Adipose tissue (tissue), 3 donors: ENCODE measurements around the gene C16orf78. TPM values are rescaled to one million over a fixed set of nuclear protein-coding genes. Genes with fewer than 3 reads are reported as not detected.
"Not testable (repeated sequence)": the region's sequence is repeated elsewhere in the genome, so short reads cannot be mapped to it uniquely, and the experiment has no call there.

Experiments
- H3K27ac ChIP-seq: one replicate; pipeline ENCODE4 v1.5.1; 2013; ENCODE audit warnings: low read depth, low read length
- WGBS, 3 donors: extraction: QIAGEN DNeasy Blood & Tissue Kit; methylation state at CpG; one replicate each; pipeline ENCODE4 v1.1.7; 2013; 5-methylcytosine and 5-hydroxymethylcytosine counted together
- polyA plus RNA-seq, 3 donors: library from polyadenylated mRNA; stranded (reverse); fragments of 200-250 nt; gene quantifications; one replicate each; pipeline ENCODE4 v1.2.3, GENCODE V29; 2013
- donor health status: healthy with polysubstance abuse.
- donor health status: Bipolar disorder and iron deficiency.
- donor health status: healthy.

Gene C16orf78
- polyA plus RNA-seq, 3 donors: not detected

GRCh38 chr16:49347476-49347875 lies 26.1 kb upstream of the C16orf78 start:
- 50 to 65% (median 60%) methylated on average over 2 of the region's 2 CpGs for WGBS, 3 donors
- H3K27ac ChIP-seq: no peak overlapping the region

DNA sequence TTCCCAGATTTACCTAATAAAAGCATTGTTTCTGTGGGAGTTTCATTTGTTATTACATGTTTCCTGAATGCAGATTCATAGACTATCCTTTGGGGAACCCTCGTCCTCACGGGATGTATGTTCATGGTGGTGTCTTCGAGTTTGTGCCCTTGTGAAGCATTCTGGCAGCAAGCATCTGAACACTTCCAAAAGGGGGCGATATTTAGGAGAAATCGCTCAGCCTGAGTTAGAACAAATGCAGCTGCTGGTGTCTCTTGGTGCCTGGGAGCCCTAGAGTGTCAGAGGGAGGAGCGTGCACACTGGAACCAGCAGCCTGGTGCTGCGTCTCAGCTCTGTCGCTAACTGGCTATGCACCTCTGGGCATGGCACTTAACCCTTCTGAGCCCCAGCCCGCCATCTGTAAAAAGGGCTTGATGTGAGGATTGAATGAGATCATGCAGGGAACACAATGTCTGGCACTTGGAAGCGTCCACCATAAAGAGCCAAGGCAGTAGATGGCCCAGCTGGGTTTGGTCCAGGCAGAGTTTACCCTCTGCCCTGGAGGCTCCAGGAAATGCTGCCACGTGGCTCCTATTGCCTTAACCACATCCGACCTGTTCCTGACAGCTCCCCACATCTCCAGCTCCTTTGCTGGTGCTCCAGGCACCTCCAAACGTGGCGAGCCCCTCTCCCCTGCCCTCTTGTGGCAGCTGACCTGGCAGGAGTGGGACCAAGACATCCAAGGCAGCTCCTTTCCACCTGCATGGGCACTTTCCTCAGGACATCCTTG lies 25.0 kb upstream of the C16orf78 start:
- H3K27ac ChIP-seq: no peak overlapping the region
- WGBS, 3 donors: 39 to 43% (median 41%) methylated on average over 14 of the region's 14 CpGs

DNA sequence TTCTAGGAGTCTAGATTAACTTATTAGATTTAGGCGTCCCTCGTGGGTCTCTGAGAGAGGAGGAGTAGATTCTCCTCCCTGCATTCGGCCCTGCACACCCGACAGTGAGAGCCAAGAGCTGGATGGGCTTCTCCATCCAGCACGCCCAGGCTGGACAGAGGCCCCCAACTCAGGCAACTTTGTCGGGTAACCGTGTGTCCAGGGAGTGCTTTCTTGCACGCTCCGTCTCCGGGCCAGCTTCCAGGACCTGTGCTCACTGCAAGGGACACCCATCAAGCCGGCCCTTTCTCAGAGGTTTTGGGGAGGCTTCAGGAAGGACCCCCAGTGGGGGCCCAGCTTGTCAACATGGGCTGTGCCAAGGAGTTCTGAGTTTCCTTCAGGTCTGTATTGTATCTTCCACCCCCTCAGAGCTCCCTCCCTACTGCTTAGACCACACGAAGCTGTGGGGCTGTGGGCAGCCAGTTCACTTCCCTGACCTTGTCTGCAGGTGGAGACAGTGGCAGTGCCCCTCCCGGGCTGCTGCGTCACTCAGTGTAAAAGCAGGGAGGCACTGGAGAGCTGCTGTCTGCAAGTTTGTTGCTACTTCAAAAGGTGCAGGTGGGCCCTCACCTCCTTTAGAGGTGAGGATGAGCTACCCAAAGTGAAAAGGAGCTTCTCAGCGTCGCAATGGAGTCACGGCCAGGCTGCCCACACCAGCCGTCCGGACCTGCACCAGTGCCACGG lies 24.0 kb upstream of the C16orf78 start:
- no peak overlapping the region for H3K27ac ChIP-seq
- WGBS, 3 donors: 55 to 65% (median 58%) methylated on average over 20 of the region's 20 CpGs

GRCh38 chr16:49350265-49351095 lies 23.1 kb upstream of the C16orf78 start:
- H3K27ac ChIP-seq: no peak overlapping the region
- WGBS, 3 donors: 33 to 40% (median 37%) methylated on average over 25 of the region's 25 CpGs

- 15 to 33% (median 26%) methylated on average over 7 of the region's 7 CpGs for WGBS, 3 donors
- no peak overlapping the region for H3K27ac ChIP-seq
Measured at GRCh38 chr16:49351096-49351487, 22.5 kb upstream of the C16orf78 start.

- no peak overlapping the region for H3K27ac ChIP-seq
- WGBS, 3 donors: 41 to 73% (median 54%) methylated on average over 4 of the region's 4 CpGs
Measured at GRCh38 chr16:49352892-49353291, 20.7 kb upstream of the C16orf78 start.

DNA sequence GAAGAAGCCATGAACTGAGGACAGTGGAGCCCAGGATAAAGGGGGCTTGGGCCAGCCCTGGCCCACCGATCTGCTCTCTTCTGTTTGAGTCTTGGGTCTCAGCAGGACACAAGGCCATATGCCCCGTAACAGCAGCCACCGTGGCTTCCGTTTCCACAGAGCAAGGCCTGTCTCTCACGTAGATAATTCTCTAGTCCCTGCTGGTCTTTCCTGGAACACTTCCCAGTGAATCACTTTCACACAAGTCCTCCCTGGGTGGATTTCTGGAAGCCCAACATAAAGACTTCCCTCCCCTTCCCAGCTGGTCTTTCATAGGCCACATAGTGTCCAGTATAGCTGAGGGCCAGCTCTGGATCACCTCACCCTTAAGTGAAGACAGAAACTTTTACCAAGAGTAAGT lies 19.9 kb upstream of the C16orf78 start:
- WGBS, 3 donors: 21 to 58% (median 46%) methylated on average over 5 of the region's 5 CpGs
- no peak overlapping the region for H3K27ac ChIP-seq

DNA sequence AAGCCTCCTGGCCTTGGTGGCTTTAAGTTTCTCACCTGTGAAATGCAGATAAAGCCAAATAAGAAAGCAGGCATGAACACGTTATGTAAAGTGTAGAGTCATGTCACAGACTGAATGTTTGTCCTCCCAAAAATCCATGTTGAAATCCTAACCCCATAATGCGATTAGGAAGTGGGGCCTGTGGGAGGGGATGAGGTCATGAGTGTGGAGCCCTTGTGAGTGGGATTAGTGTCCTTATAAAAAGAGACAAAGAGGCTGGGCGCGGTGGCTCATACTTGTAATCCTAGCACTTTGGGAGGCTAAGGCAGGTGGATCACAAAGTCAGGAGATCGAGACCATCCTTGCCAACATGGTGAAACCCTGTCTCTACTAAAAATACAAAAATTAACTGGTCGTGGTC lies 19.5 kb upstream of the C16orf78 start:
- WGBS, 3 donors: 77 to 89% (median 81%) methylated on average over 6 of the region's 6 CpGs
- H3K27ac ChIP-seq: no peak overlapping the region

GRCh38 chr16:49354991-49355390 lies 18.6 kb upstream of the C16orf78 start:
- no peak overlapping the region for H3K27ac ChIP-seq
- WGBS, 3 donors: 65 to 86% (median 79%) methylated on average over 6 of the region's 6 CpGs

DNA sequence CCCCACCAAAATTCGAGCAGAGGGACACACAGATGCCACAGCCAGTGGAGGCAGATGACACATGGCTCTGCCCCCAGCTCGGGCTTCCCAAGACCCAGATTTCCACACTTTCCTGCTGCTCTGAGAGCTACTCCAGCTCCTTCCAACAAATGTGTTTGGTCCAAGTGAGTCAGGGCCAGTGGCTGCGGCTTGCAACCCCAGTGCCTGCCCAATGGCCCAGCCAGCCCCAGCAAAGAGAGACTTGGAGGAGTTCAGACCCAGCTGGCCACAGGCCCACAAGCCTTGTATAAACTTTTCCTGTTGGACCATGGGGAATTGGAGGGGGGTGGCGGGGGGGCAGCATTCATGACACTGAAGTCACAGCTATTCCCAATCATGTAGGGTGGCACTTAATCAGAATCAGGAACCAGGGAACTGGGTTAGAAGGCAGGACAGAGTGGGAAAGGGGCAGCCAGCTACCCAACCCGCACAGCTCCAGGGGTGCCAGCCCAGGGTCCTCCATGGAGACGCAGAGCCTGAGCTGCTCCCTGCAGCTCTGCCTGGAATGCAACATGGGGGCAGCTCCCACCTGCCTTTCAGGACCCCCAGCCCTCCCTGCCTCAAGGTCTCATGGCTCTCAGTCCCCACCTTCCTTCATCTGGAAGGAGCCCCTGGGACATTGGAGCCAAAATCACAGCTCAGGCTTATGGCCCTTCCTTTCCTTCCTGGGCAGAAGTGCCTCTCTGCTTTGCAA lies 17.5 kb upstream of the C16orf78 start:
- H3K27ac ChIP-seq: no peak overlapping the region
- WGBS, 3 donors: 48 to 64% (median 58%) methylated on average over 6 of the region's 6 CpGs

DNA sequence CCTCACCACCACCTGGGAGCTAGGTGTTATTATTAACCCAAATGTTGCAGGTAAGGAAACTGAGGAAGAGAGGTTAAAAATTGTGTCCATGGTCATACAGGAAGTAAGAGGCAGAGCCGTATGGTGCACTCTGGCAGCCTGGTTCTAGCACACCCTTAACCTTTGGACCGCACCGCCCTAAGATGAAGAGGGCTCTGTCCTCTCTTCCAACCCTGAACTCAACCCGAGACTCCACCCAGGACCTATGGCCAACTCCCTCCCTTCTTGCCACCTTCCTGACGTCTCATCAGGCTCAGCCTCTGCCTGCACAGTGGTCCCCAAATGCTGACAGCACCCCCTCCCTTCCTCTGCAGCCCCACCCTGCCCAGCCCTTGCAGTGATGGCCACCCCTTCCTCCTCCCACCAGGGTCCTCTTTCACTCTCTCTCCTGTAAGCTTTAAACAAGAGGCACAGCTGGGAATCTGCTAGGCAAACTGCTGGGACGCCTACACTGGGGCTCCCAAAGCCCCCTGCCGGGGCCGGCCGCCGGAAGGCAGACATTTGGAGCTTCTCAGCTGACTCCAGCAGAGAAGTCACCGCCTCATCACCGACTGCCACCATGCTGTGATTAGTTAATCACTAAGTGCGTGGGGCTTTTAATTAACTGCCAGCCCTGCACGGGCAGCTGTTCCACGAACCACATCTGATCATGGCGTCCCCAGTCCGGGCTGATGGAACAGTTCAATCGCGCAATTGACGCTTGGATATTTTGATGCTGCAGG lies 16.7 kb upstream of the C16orf78 start:
- 40 to 67% (median 57%) methylated on average over 20 of the region's 20 CpGs for WGBS, 3 donors

DNA sequence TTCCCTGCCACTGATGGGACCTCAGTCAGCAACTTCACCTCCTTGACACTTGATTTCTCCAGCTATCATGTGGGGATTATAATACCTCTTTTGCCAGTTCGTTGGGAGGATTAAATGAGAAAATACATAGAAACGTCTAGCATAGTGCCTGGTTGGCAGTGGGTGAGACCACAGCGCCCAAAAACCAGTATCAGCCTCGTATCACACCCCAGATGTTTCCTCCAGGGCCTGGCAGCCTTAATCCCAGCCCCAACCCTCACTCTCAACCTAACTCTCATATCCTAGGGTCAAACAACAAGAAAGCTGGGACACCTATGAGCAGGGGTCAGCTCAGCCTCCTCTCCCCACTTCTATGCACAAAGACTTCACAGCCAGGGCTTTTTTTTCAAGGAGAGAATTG lies 14.0 kb upstream of the C16orf78 start:
- WGBS, 3 donors: 36 to 52% (median 40%) methylated on average over 4 of the region's 4 CpGs
- H3K27ac ChIP-seq: no peak overlapping the region

More for the DNA sequence above, 16.7 kb upstream of the C16orf78 start:
- no peak overlapping the region for H3K27ac ChIP-seq

DNA sequence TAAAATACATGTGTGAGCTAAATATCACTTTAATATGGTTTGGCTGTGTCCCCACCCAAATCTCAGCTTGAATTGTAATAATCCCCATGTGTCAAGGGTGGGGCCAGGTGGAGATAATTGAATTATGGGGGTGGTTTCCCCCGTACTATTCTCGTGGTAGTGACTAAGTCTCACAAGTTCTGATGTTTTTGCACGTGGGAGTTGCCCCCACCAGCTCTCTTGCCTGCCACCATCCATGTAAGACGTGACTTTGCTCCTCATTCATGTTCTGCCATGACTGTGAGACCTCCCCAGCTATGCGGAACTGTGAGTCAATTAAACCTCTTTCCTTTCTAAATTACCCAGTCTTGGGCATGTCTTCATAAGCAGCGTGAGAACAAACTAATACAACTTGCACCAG lies 11.9 kb upstream of the C16orf78 start:
- WGBS, 3 donors: 70 to 87% (median 79%) methylated on average over 6 of the region's 6 CpGs
- H3K27ac ChIP-seq: not testable (repeated sequence)

- 64 to 68% (median 67%) methylated on average over 3 of the region's 3 CpGs for WGBS, 3 donors
Measured at GRCh38 chr16:49362230-49362629, 11.4 kb upstream of the C16orf78 start.

DNA sequence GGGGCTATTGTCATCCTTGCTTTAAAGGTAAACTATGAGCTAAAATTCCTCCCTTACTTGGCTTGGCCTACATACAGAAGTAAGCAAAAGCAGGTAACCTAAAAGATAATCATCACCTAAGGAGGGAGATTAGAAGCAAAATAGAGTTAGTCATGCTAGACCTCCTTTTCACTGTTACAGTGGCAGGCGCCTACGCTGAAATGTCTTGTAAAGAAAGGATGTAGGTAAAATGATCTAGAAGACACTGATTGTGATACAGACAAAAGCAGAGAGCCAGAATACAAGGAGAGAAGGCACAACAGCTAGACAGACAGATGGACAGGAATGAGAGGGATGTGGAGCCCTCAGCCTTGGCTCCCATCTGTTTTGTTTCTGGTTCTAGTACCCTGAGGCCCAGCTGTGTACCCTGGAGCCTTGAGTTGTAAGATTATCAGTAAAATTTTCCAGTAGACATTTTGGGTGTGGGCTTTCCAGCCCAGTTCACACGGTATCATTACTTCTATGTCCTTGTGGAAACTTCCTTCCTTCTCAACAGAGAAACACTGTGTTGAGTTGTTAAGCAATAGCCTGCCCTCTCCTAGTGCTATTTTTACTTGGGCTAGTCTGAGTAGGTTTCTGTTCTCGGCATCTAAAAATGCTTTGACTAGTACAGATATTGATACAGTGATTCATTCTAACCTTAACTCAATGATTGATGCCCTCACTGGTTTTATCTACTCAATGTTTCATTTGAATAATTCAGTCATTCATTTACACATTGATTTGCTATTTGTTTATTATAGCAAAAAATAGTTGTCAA lies 7.7 kb upstream of the C16orf78 start:
- H3K27ac ChIP-seq: no peak overlapping the region
- 55 to 68% (median 67%) methylated on average over 4 of the region's 4 CpGs for WGBS, 3 donors

More at GRCh38 chr16:49362230-49362629, 11.4 kb upstream of the C16orf78 start:
- H3K27ac ChIP-seq: no peak overlapping the region

DNA sequence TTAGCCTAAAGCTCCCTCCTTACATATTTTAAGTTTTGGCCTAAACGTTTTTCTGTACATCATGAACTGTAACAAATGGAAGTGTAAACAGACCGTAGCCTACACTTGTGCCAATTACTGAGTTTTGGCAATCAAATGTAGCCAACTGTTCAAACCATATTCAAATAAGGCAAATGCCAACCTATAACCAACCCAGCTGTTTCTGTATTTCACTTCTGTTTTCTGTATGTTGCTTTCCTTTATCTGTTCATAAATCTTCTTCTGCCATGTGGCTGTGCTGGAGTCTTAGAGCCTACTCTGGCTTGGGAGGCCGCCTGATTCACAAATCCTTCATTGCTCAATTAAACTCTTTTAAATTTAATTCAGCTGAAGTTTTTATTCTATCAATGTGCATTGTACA lies 6.9 kb upstream of the C16orf78 start:
- 47 to 59% (median 58%) methylated on average over 3 of the region's 3 CpGs for WGBS, 3 donors
- no peak overlapping the region for H3K27ac ChIP-seq
